Activated CD4-positive, alpha-beta memory T cell treated with anti-CD3 and anti-CD28 coated beads for 36 hours (primary cell): ENCODE results near the gene FGFRL1. TPM values are rescaled to one million over a fixed set of nuclear protein-coding genes. Genes with fewer than 3 reads are reported as not detected.
A peak's percentile ranks its signal among the peaks of the same experiment; 100 is the strongest.
"Not testable (repeated sequence)": the region's sequence is repeated elsewhere in the genome, so short reads cannot be mapped to it uniquely, and the experiment has no call there.

Source experiments
- CTCF ChIA-PET: fragments of 350-600 bp; sonication (Branson Sonifier 250); formaldehyde crosslinking; loops from one replicate; lab custom pipeline; 2021; ENCODE audit warnings: antibody characterized with exemption, inconsistent platforms; lab: Charles Lee
- POLR2A ChIA-PET: fragments of 350-600 bp; sonication (Branson Sonifier 250); formaldehyde crosslinking; loops from one replicate; lab custom pipeline; 2021; ENCODE audit warnings: antibody characterized with exemption; lab: Charles Lee
- DNase-seq: peaks from one replicate; pipeline ENCODE4 v3.0.0-alpha.2; 2020
- H3K27ac Mint-ChIP-seq: one replicate; pipeline ENCODE4 v1.8.0; 2021; ENCODE audit warnings: mixed read lengths
- H3K27me3 Mint-ChIP-seq: one replicate; pipeline ENCODE4 v1.8.0; 2021; ENCODE audit warnings: mixed read lengths
- H3K36me3 Mint-ChIP-seq: one replicate; pipeline ENCODE4 v1.8.0; 2021; ENCODE audit warnings: mixed read lengths
- H3K4me1 Mint-ChIP-seq: one replicate; pipeline ENCODE4 v1.8.0; 2021; ENCODE audit warnings: low read depth, mixed read lengths
- H3K4me3 Mint-ChIP-seq: one replicate; pipeline ENCODE4 v1.8.0; 2021; ENCODE audit warnings: mild to moderate bottlenecking, mixed read lengths
- H3K9me3 Mint-ChIP-seq: one replicate; pipeline ENCODE4 v1.8.0; 2021; ENCODE audit warnings: mixed read lengths
- intact Hi-C: fragments of 100-400 bp; cut with micrococcal nuclease; formaldehyde crosslinking; loops from one replicate; pipeline ENCODE4 v1.15.1; 2023
- total RNA-seq, 2 experiments: library from RNA; stranded (reverse); gene quantifications; one replicate each; pipeline ENCODE4 v1.2.3, GENCODE V29; 2021

The FGFRL1 gene
- total RNA-seq, 2 experiments from 2014 or later = 12.2 to 15.1 TPM

- POLR2A ChIA-PET = no interaction called here
- Mint-ChIP-seq H3K27me3 (no peaks in the 10 kb centered on the region), H3K27ac (no peak overlapping the region), H3K9me3 (no peaks in the 10 kb centered on the region), H3K4me3 (no peak overlapping the region), H3K36me3 (no peaks in the 10 kb centered on the region), H3K4me1 (peaks cover 8% of the 10 kb centered on the region)
- intact Hi-C loops = no loop called here
- DNase-seq = no peak
- CTCF ChIA-PET = no interaction called here
Measured at GRCh38 chr4:968621-969394, 42.6 kb upstream of the FGFRL1 start.

GRCh38 chr4:970046-970745 is 41.2 kb upstream of the FGFRL1 start:
- Mint-ChIP-seq H3K4me1 (peaks cover 8% of the 10 kb centered on the region), H3K36me3 (no peaks in the 10 kb centered on the region), H3K4me3 (no peak overlapping the region), H3K27me3 (no peaks in the 10 kb centered on the region), H3K27ac (no peak overlapping the region), H3K9me3 (no peaks in the 10 kb centered on the region)
- no peak for DNase-seq
- intact Hi-C loops = loop anchor here (5.0 kb wide), 1 partner anchor 188 kb away; no protein-coding TSS in a partner anchor
- CTCF ChIA-PET = no interaction called here
- POLR2A ChIA-PET = interaction anchor here (1.0 kb wide), 1 partner anchor 9 kb away, joined by 3 read pairs; no protein-coding TSS in a partner anchor

GRCh38 chr4:970854-971520 is 40.4 kb upstream of the FGFRL1 start:
- no peaks in the 10 kb centered on the region for H3K36me3 Mint-ChIP-seq
- H3K9me3 Mint-ChIP-seq = no peaks in the 10 kb centered on the region
- ChIA-PET POLR2A (no interaction called here), CTCF (no interaction called here)
- no peak overlapping the region for H3K27ac Mint-ChIP-seq
- DNase-seq = no peak
- intact Hi-C loops = loop anchor here (5.0 kb wide), 1 partner anchor 189 kb away; no protein-coding TSS in a partner anchor
- H3K27me3 Mint-ChIP-seq = no peaks in the 10 kb centered on the region
- H3K4me1 Mint-ChIP-seq = peaks cover 8% of the 10 kb centered on the region
- H3K4me3 Mint-ChIP-seq = no peak overlapping the region

GRCh38 chr4:971666-972500 is 39.5 kb upstream of the FGFRL1 start:
- Mint-ChIP-seq H3K27me3 (no peaks in the 10 kb centered on the region), H3K36me3 (no peaks in the 10 kb centered on the region), H3K27ac (no peak overlapping the region), H3K9me3 (no peaks in the 10 kb centered on the region), H3K4me1 (peaks cover 8% of the 10 kb centered on the region), H3K4me3 (peak overlapping the region; percentile 55)
- DNase-seq = no peak
- intact Hi-C loops = loop anchor here (5.0 kb wide), 1 partner anchor 190 kb away; no protein-coding TSS in a partner anchor
- POLR2A ChIA-PET = interaction anchor here (0.5 kb wide), 1 partner anchor 195 kb away, joined by 3 read pairs; no protein-coding TSS in a partner anchor
- CTCF ChIA-PET = no interaction called here

- H3K4me1 Mint-ChIP-seq = peaks cover 8% of the 10 kb centered on the region
- peak overlapping the region; percentile 55 for H3K4me3 Mint-ChIP-seq
- no peaks in the 10 kb centered on the region for H3K36me3 Mint-ChIP-seq
- ChIA-PET CTCF (no interaction called here), POLR2A (interaction anchor here (0.6 kb wide), 1 partner anchor 8 kb away, joined by 4 read pairs; no protein-coding TSS in a partner anchor)
- no peak overlapping the region for H3K27ac Mint-ChIP-seq
- intact Hi-C loops = loop anchor here (1.0 to 5.0 kb wide), 4 partner anchors 14 to 191 kb away; partner anchors contain the start of genes FGFRL1, GAK, IDUA and TMEM175
- H3K27me3 Mint-ChIP-seq = no peaks in the 10 kb centered on the region
- DNase-seq = peak; percentile 64
- no peaks in the 10 kb centered on the region for H3K9me3 Mint-ChIP-seq
Measured at GRCh38 chr4:972651-973424, 38.6 kb upstream of the FGFRL1 start.

GRCh38 chr4:973431-974397 is 37.7 kb upstream of the FGFRL1 start, which contains the start of gene DGKQ:
Gene DGKQ (minus strand): TSS chr4:973569. CDS start chr4:973482, 87 bp downstream.
- ChIA-PET CTCF (no interaction called here), POLR2A (no interaction called here)
- Mint-ChIP-seq H3K9me3 (no peaks in the 10 kb centered on the region), H3K27ac (no peak within 1 kb of the TSS), H3K27me3 (no peaks in the 10 kb centered on the region), H3K4me3 (peak within 1 kb of the TSS; percentile 55), H3K4me1 (peaks cover 8% of the 10 kb centered on the region), H3K36me3 (no peaks in the 10 kb centered on the region)
- peak; percentile 92 for DNase-seq
- intact Hi-C loops = loop anchor here (1.0 to 5.0 kb wide), 4 partner anchors 14 to 191 kb away; partner anchors contain the start of genes FGFRL1, GAK, IDUA and TMEM175

- Mint-ChIP-seq H3K36me3 (no peaks in the 10 kb centered on the region), H3K27ac (no peak overlapping the region), H3K4me1 (peaks cover 8% of the 10 kb centered on the region), H3K4me3 (no peak overlapping the region), H3K27me3 (no peaks in the 10 kb centered on the region), H3K9me3 (no peaks in the 10 kb centered on the region)
- ChIA-PET POLR2A (no interaction called here), CTCF (interaction anchor here (0.6 kb wide), 1 partner anchor 379 kb away, joined by 3 read pairs; no protein-coding TSS in a partner anchor)
- no peak for DNase-seq
- intact Hi-C loops = loop anchor here (5.0 kb wide), 1 partner anchor 192 kb away; no protein-coding TSS in a partner anchor
Measured at GRCh38 chr4:974668-975067, 36.8 kb upstream of the FGFRL1 start.

- intact Hi-C loops = not testable (repeated sequence)
Measured at GRCh38 chr4:976016-976415, 35.4 kb upstream of the FGFRL1 start.

GRCh38 chr4:978957-979701 is 32.3 kb upstream of the FGFRL1 start:
- ChIA-PET POLR2A (no interaction called here), CTCF (no interaction called here)
- Mint-ChIP-seq H3K27ac (no peak overlapping the region), H3K9me3 (no peaks in the 10 kb centered on the region), H3K27me3 (no peaks in the 10 kb centered on the region), H3K4me1 (no peaks in the 10 kb centered on the region), H3K4me3 (no peak overlapping the region), H3K36me3 (no peaks in the 10 kb centered on the region)
- intact Hi-C loops = no loop called here
- no peak for DNase-seq

More at GRCh38 chr4:976016-976415, 35.4 kb upstream of the FGFRL1 start:
- CTCF ChIA-PET, DNase-seq, H3K4me1 Mint-ChIP-seq, H3K27me3 Mint-ChIP-seq, H3K4me3 Mint-ChIP-seq, H3K9me3 Mint-ChIP-seq, H3K36me3 Mint-ChIP-seq, POLR2A ChIA-PET, H3K27ac Mint-ChIP-seq: not testable (repeated sequence)
